ENCODE measurements around the gene SCYL1.

- TF ChIP-seq CTCF (conservative IDR thresholded peaks at IDR 0.05; ENCODE audit: low read length) (no peak), EZH2phosphoT487 (IDR thresholded peaks at IDR 0.05; ENCODE audit: borderline replicate concordance, low read depth, low read length) (no peak)
Observed at GRCh38 chr11:65500387-65501185, 24.3 kb upstream of the SCYL1 start.
